Muscle layer of colon (tissue), 2 donors: ENCODE measurements around the gene SGIP1.

Experiments used
- H3K27ac ChIP-seq: one replicate; pipeline ENCODE4 v1.7.0; 2013; ENCODE audit warnings: low read depth, mild to moderate bottlenecking, low read length, moderate library complexity
- H3K27me3 ChIP-seq, 2 donors: one replicate each; pipeline ENCODE4 v1.7.0; 2013; ENCODE audit warnings: low read length in 2 of 2, mild to moderate bottlenecking in 2 of 2; ENCODE audit not compliant: insufficient read depth in 2 of 2, control insufficient read depth in 1 of 2
- H3K36me3 ChIP-seq: one replicate; pipeline ENCODE4 v1.7.0; 2013; ENCODE audit warnings: mild to moderate bottlenecking, low read length; ENCODE audit not compliant: insufficient read depth
- H3K4me1 ChIP-seq: one replicate; pipeline ENCODE4 v1.7.0; 2013; ENCODE audit warnings: mild to moderate bottlenecking, low read length; ENCODE audit not compliant: insufficient read depth
- H3K4me3 ChIP-seq, 2 donors: one replicate each; pipeline ENCODE4 v1.7.0; 2013; ENCODE audit warnings: low read length in 2 of 2, low read depth in 1 of 2, mild to moderate bottlenecking in 1 of 2, moderate library complexity in 1 of 2
- H3K9ac ChIP-seq: one replicate; pipeline ENCODE4 v1.7.0; 2013; ENCODE audit warnings: low read length
- H3K9me3 ChIP-seq: one replicate; pipeline ENCODE4 v1.7.0; 2013; ENCODE audit warnings: mild to moderate bottlenecking, low read length
- donor health status: abdominal sarcoma.
- donor health status: Adenocarcinoma of cecum.

Gene SGIP1, protein sequence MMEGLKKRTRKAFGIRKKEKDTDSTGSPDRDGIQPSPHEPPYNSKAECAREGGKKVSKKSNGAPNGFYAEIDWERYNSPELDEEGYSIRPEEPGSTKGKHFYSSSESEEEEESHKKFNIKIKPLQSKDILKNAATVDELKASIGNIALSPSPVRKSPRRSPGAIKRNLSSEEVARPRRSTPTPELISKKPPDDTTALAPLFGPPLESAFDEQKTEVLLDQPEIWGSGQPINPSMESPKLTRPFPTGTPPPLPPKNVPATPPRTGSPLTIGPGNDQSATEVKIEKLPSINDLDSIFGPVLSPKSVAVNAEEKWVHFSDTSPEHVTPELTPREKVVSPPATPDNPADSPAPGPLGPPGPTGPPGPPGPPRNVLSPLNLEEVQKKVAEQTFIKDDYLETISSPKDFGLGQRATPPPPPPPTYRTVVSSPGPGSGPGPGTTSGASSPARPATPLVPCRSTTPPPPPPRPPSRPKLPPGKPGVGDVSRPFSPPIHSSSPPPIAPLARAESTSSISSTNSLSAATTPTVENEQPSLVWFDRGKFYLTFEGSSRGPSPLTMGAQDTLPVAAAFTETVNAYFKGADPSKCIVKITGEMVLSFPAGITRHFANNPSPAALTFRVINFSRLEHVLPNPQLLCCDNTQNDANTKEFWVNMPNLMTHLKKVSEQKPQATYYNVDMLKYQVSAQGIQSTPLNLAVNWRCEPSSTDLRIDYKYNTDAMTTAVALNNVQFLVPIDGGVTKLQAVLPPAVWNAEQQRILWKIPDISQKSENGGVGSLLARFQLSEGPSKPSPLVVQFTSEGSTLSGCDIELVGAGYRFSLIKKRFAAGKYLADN

DNA sequence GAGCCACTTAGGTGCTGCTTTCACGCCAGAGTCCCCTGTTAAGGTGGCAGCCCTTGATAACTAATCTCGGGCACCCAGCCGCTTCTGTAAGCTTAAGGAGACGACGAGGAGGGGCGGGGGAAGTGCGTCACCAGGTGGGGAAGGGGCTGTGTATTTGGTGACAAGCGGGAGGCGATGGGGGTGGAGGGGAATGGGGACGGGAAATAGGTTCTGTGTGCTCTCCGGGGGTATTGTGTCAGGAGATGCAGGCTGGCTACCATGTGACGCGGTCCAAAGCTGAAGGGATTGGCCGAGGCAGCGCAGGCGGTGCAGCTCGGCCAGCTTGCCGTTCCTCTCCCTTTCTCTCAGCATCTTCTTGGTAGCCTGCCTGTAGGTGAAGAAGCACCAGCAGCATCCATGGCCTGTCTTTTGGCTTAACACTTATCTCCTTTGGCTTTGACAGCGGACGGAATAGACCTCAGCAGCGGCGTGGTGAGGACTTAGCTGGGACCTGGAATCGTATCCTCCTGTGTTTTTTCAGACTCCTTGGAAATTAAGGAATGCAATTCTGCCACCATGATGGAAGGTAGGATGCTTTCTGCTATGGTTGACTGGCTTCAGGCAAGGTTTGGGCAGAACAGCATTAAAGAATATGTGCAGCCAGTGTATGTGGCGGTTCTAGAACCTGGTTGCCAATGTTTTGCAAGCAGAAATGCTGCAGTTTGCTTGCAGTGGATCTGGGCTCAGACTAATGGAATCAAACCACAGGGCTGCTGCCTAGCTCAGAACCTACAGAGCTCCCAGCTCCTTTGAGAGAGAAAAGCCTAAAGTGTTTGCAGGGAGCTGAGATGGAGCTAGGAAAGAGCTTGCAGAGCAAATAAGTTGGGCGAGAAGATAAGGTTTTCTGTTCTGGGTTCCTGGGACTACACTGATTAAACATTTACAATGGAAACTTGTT, at the start of gene SGIP1:
SGIP1 (plus strand) TSS at position 350 of the 937 bp plus-strand sequence; CDS start at position 556, 206 bp downstream.
- no peaks in the 10 kb centered on the region for H3K9me3 ChIP-seq
- peaks cover 4 to 7% of the 10 kb centered on the region in 2 donors for H3K27me3 ChIP-seq
- peak within 1 kb of the TSS; percentile 62 to 67 for H3K4me3 ChIP-seq
- no peaks in the 10 kb centered on the region for H3K36me3 ChIP-seq
- peaks cover 4% of the 10 kb centered on the region for H3K4me1 ChIP-seq
- H3K9ac ChIP-seq = no peak within 1 kb of the TSS
- peak within 1 kb of the TSS; percentile 37 for H3K27ac ChIP-seq

DNA sequence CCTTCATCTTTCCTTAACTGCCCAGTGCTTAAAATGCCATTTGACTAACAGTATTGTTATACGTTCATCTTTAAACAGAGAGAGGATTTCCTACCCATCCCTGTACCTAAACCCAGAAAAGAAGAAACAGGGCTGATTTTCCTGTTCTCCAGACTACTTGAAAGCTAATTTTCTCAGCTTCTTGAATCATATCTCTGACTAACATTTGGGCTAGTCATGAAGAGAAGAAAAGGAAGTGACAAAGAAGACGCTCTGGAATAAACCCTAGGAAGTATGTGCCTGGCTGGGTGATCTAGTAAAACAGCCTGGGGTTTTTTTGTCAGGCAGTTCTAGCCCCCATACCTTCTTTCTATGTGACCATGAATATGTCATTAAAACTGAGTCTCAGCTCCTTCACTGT, 44.8 kb upstream of the SGIP1 start:
- no peaks in the 10 kb centered on the region for H3K36me3 ChIP-seq
- no peaks in the 10 kb centered on the region for H3K9me3 ChIP-seq
- H3K9ac ChIP-seq = no peak overlapping the region
- no peaks in the 10 kb centered on the region for H3K4me1 ChIP-seq
- H3K4me3 ChIP-seq = no peak overlapping the region
- H3K27me3 ChIP-seq = no peaks in the 10 kb centered on the region
- no peak overlapping the region for H3K27ac ChIP-seq

DNA sequence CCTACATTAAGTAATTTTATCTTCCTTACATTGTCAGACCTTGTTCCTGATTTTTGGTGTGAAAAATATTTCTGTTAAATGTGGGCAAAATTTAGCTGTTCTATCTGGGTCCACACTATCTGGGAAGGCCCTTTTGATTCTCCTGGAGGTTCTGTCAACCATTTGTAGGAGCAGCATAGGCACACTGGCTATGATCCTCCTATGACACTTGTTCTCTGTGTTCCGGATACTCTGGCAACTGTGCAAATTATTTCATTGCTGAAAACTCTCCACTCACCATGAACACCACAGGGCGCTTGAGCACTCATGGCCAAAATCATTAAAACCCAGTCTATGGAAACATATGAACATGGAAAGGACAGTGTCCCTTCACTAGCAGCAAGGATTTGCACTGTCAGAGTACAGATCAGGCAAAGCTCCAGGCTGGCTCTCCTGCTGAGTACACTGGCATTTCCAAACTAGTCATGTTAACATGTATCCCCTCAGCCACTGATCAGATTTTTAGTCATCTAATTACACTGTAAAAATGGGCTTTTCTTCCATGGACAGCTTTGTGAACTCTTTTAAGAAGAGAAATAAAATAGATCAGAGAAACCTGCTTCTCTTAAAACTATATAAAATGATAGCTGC, 43.9 kb upstream of the SGIP1 start:
- H3K4me3 ChIP-seq = no peak overlapping the region
- H3K9ac ChIP-seq = no peak overlapping the region
- no peaks in the 10 kb centered on the region for H3K36me3 ChIP-seq
- H3K9me3 ChIP-seq = no peaks in the 10 kb centered on the region
- no peaks in the 10 kb centered on the region for H3K27me3 ChIP-seq
- H3K27ac ChIP-seq = no peak overlapping the region
- no peaks in the 10 kb centered on the region for H3K4me1 ChIP-seq

DNA sequence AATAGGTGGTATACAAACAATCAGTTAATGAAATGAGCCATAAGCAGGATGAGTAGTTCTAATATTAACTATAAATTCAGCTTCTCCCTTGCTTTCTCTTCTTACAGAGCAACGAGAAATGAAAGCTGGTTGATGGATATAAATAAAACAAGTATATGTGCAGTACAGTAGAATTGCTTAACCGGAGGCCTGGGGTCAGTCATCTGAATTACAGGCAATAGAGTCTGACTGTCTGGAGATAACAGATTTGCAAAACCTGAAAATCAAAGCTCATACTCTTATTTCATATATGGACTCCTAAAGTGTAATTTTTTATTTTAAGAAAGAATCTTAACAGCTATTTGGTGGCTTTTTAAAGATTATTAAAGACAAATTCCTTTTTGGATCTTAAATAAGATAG, 43.1 kb upstream of the SGIP1 start:
- Histone ChIP-seq H3K36me3 (no peaks in the 10 kb centered on the region), H3K9ac (no peak overlapping the region), H3K27ac (no peak overlapping the region), H3K4me1 (no peaks in the 10 kb centered on the region), H3K27me3 (no peaks in the 10 kb centered on the region), H3K9me3 (no peaks in the 10 kb centered on the region), H3K4me3 (no peak overlapping the region)

DNA sequence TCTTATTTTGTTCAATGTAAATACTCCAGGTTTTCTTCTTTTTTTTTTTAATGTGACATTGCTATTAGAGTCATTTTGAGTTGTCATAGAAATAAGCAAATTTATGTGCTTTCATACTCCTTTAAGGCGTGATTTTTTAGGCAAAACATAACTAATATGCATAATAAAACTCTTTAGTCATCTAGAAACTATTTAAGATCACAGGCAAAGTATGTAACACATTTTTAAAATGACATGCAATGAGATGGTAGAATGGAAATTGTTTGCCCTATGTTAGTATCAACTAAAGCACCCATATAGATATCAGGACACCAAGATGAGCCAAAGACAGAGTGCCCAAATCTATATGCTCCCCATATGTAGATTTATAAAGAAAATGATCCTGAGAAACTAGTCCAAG, 41.5 kb upstream of the SGIP1 start:
- Histone ChIP-seq H3K9ac (no peak overlapping the region), H3K27ac (no peak overlapping the region), H3K4me3 (no peak overlapping the region)

DNA sequence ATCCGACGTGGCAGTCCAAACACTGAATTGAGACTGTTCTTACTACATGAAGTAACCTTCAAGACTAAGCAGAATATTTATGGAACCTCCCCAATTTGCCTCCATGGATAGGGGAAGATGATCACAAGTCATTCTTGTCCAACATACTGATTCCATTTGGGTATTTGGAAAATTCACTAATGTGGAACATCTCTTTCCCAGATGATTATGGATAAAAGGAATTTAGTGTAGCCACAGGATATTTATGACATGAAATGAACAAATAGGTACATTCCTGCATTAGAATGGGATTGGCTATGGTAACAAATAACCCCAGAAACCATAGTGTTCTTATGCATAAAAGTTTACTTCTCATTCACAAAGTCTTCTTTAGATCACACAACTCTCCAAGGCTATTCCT, 40.2 kb upstream of the SGIP1 start:
- Histone ChIP-seq H3K9ac (no peak overlapping the region), H3K4me3 (no peak overlapping the region), H3K9me3 (no peaks in the 10 kb centered on the region), H3K27me3 (no peaks in the 10 kb centered on the region), H3K27ac (no peak overlapping the region), H3K4me1 (no peaks in the 10 kb centered on the region), H3K36me3 (no peaks in the 10 kb centered on the region)

More for the DNA sequence above, 41.5 kb upstream of the SGIP1 start:
- Histone ChIP-seq H3K9me3 (no peaks in the 10 kb centered on the region), H3K36me3 (no peaks in the 10 kb centered on the region), H3K4me1 (no peaks in the 10 kb centered on the region), H3K27me3 (no peaks in the 10 kb centered on the region)

DNA sequence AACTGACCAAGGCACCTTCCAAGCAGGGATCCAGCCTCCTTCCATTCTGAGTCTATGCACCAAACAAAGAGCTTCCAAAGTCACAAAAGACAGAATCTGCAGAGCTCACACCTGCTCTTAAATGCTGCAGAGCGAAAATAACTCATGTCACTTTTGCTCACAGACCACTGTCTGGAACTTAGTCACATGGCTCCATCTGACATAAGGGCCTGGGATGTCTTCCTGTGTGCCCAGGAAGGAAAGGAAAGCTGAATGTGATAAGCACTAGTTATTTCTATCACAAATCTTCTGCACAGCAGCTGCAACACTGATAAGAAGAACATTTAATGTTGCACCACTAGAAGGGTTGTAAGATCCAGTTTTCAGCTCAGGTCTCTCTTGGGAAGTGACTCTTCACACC, 39.5 kb upstream of the SGIP1 start:
- H3K27ac ChIP-seq = no peak overlapping the region
- H3K9ac ChIP-seq = no peak overlapping the region
- H3K9me3 ChIP-seq = no peaks in the 10 kb centered on the region
- no peaks in the 10 kb centered on the region for H3K4me1 ChIP-seq
- H3K4me3 ChIP-seq = no peak overlapping the region
- H3K27me3 ChIP-seq = no peaks in the 10 kb centered on the region
- H3K36me3 ChIP-seq = no peaks in the 10 kb centered on the region

DNA sequence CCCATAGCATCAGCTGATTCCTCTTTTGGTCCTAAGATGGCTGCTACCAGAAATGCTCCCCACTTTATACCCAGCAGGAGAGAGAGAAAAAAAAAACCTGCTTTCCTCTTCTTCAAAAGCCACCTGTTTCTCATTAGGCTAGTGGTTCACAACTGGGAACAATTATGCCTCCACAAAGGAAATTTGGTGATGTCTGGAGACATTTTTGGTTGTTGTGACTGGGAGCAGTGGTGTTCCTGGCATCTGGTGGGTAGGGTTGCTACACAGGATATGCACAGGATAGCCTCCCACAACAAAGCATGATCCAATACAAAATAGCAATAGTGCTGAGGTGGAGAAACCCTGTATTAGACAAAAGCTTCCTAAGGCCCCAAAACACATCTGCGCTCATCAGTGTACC, 38.5 kb upstream of the SGIP1 start:
- Histone ChIP-seq H3K4me3 (no peak overlapping the region), H3K27me3 (no peaks in the 10 kb centered on the region), H3K27ac (no peak overlapping the region)

DNA sequence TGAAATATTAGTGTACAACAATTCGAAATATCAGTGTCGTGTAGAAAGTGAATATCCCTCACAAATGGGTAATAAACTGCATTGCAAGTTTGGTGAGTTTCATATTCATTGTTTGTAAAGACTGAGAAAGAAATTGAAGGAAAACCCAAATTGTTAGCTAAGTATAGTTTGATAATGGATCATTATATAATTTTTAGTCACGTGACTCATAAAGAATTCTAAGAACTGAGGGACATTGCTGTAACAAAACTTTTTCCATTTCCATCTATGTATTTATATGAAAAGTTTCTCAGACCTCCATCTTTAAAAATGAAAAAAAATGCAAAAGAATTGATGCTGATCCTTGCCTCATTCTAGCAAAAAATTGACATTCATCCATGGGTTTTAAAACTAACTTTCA, 36.0 kb upstream of the SGIP1 start:
- Histone ChIP-seq H3K4me3 (no peak overlapping the region), H3K4me1 (no peaks in the 10 kb centered on the region), H3K27ac (no peak overlapping the region), H3K27me3 (no peaks in the 10 kb centered on the region), H3K9me3 (no peaks in the 10 kb centered on the region), H3K9ac (no peak overlapping the region), H3K36me3 (no peaks in the 10 kb centered on the region)

More for the DNA sequence above, 38.5 kb upstream of the SGIP1 start:
- no peaks in the 10 kb centered on the region for H3K36me3 ChIP-seq
- no peaks in the 10 kb centered on the region for H3K4me1 ChIP-seq
- H3K9me3 ChIP-seq = no peaks in the 10 kb centered on the region
- H3K9ac ChIP-seq = no peak overlapping the region

DNA sequence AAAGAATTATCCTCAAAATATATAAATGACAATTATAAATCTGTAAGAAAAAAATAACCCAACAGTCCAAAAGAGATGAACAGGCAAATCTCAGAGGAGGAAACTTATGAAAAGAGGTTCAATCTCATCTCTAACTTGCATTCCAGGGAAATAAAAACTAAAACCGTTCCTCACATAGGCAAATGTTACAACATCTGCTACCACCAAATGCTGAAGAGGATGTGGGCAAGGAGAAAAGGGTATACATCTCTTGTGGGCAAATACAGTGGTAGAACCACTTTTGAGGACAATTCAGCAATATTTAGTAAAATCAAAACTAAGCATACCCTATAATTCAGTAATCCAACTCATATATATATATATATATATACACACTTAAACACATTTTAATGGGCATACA, 33.7 kb upstream of the SGIP1 start:
- H3K9me3 ChIP-seq = no peaks in the 10 kb centered on the region
- H3K36me3 ChIP-seq = no peaks in the 10 kb centered on the region
- no peaks in the 10 kb centered on the region for H3K27me3 ChIP-seq
- H3K27ac ChIP-seq = no peak overlapping the region
- no peak overlapping the region for H3K4me3 ChIP-seq
- H3K9ac ChIP-seq = no peak overlapping the region
- H3K4me1 ChIP-seq = no peaks in the 10 kb centered on the region
